Cerebellar cortex (tissue), 1 donor: ENCODE data around the gene KRTAP20-2.

Source experiments
- DNase-seq: peaks from one replicate; pipeline ENCODE4 v3.0.0-alpha.2; 2015; ENCODE audit warnings: low spot score

Gene KRTAP20-2

GRCh38 chr21:30674312-30674711 is 39.3 kb downstream of the KRTAP20-2 start:
- DNase-seq = no peak

DNA sequence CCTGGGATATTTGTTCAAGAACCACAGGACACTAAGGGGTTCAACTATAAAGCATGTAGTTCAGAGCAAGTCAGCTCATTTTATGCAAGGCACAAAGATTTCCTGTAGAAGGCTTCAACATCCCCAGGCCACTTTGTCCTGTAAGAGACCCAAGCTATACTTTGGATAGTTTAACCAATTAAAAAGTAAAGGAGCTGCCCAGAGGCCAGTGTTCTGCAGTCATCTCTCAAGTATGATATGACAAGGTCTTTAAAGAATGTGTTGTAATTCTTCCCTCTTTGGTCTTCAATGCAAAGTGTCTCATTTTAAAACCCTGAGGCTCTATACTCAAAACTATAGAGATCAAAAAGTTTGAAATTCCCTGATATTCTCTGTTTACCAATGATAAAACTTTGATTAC is 41.7 kb downstream of the KRTAP20-2 start:
- DNase-seq = no peak

DNA sequence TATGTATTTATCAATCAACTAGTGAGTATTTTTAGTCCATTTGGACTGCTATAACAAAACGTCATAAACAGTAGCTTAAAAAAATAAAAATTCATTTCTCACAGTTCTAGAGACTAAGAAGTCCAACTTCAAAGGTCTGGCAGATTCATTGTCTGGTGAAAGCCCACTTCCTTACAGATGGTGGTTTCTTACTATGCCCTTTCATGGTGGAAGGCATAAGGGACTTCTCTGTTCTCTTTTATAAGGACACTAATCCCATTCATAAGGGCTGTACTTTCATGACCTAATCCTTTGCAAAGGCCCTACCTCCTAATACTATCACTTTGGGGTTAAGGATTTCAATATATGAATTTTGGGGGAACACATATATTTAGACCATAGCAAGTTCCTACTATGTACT is 45.6 kb downstream of the KRTAP20-2 start:
- no peak for DNase-seq

GRCh38 chr21:30684506-30684905 is 49.5 kb downstream of the KRTAP20-2 start:
- no peak for DNase-seq
